ENCODE measurements around the gene CLCN3.
"Not testable (repeated sequence)": the region's sequence is repeated elsewhere in the genome, so short reads cannot be mapped to it uniquely, and the experiment has no call there.

CLCN3 gene

DNA sequence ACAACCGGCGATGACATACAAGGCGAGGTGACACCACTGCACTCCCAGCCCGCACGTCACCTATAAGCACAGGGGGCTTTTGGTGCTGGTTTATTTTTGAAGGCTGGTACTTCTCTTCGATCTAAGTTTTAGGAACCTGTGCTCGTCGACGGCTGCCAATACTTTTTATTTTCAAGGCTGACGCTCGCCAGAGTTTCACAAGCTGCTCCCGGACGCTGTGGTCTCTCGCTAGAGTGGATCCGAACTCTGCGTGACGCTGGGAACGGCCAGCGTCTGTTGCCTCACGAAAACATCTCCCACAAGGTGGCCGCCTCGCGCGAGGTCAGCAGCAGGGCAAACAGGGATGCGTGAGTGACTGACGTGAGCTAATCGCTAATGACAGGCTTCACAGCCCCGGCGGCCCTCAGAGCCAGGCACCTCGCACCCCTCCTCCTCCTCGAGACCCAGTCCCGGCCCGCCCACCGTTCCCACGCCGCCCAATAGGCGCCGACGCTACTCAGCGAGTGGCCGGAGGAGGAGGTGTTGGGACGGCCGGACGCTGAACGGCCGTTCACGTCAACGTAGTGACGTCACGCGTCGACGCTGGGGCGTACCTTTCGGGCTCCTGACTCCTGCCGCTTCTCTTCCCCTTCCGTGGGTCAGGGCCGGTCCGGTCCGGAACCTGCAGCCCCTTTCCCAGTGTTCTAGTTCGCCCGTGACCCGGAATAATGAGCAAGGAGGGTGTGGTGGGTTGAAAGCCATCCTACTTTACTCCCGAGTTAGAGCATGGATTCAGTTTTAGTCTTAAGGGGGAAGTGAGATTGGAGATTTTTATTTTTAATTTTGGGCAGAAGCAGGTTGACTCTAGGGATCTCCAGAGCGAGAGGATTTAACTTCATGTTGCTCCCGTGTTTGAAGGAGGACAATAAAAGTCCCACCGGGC is at the start of gene CLCN3:
TSS of gene CLCN3 (plus strand) at position 621 of the 922 bp plus-strand sequence. CDS start 15,351 bp downstream, outside the sequence.
- peak; percentile 90 for DNase-seq

DNA sequence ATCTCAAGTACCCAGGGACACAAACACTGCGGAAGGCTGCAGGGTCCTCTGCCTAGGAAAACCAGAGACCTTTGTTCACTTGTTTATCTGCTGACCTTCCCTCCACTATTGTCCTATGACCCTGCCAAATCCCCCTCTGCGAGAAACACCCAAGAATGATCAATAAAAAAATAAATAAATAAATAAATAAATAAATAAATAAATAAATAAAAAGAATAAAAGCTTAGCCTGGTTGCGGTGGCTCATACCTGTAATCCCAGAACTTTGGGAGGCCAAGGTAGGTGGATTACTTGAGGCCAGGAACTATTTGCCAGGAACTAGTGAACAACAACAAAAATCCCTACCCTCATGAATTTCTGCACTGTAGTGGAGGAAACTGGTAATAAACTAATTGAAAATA is 49.4 kb upstream of the CLCN3 start:
- not testable (repeated sequence) for DNase-seq

DNA sequence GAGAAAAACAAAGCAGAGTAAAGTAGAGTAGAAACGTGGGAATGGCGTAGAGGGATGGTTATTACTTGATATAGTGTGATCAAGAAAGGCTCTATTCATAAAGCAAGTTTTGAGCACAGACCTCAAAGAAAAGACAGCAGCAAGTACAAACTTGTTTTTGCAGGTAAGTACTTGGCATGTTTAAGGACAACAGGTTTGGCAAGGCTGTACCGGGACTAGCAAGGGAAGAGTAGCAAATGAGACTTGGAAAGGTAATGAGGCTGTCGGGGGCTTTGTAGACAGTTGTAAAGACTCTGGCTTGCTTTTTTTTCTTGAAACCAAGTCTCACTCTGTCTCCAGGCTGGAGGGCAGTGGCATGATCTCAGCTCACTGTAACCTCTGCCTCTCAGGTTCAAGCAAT is 48.9 kb upstream of the CLCN3 start:
- no peak for DNase-seq

DNA sequence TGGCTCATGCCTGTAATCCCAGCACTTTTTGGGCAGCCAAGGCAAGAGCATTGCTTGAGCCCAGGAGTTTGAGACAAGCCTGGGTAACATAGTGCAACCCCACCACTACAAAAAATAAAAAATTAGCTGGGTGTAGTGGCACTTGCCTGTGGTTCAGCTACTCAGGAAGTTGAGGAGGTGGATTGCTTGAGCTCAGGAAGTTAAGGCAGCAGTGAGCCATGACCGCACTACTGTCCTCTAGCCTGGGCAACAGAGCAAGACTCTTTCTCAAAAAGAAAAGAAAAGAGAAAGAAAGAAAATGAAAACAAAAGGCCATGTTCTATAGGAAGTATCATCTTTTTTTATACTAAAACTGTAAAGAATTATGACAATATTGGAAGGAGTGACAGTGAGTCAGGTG is 46.5 kb upstream of the CLCN3 start:
- no peak for DNase-seq

DNA sequence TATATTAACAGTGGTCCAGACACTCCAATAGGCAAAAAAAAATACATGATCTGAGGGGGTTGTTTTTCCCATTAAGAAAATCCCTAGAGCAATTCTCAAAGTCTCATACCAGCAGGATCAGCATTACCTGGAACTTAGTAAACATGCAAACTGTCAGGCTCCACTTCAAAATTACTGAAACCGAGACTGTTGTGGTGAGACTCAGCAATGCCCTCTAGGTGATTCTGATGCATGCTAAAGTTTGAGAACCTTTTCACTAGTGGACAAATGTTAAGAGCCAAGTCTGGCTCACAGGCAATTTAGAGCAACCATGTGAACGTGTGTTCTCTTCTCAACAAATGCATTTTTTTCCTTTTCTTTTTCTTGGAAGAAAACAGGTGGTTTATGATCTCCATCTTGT is 38.2 kb upstream of the CLCN3 start:
- DNase-seq = no peak

DNA sequence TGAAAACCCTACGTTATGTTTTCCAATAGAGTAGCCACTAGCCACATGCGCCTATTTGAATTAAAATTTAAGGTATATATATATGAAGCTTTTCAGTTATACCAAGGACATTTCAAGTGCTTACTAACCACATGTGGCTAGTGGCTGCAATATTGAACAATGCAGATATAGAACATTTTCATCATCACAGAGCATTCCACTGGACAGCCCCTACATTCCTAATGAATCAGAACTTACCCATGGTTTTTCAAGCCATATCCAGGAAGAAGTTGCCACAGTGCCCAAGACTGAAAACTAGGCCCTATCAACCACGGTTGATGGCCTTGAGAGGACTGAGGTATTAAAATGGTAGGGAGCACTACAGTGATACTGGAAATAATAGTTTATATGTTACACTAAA is 37.7 kb upstream of the CLCN3 start:
- no peak for DNase-seq

DNA sequence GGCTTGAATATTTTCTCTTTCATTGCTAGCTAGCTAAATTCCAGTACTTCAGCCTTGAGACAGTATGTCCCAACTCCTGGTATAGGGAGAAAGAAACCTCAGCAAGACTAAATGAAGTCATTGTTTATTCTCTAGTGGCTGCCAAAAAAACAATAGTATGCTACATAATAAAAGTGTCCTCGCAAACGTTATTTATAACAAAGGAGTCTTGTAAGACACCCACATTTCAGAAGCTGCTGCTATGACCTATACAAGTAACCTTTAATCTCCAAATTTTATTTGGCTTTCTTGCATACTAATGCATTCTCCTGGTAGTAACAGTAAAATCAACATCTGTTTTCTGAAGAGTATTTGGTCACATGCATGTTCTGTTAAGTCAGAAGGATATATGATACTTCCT is 36.8 kb upstream of the CLCN3 start:
- no peak for DNase-seq

DNA sequence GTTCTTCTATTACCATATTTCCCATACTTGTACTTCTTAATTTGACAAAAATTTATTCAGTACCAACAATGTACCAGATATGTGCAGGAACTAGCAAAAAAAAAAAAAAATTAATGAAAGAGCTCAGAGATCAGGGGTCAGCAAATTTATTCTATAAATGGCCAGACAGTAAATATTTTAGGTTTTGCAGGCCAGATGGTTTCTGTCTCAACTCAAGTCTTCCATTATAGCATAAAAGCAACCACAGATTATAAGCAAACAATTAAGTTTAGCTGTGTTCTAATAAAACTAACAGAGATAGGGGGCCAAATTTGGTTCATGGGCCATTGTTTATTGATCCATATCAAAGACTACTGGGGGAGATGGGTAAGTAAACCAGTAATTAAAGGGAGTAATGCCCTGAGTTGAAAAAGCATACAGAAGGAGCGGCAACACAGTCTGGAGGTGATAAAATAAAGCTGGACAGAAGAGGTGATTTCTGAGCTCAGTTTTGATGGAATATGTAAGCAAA is 27.3 kb upstream of the CLCN3 start:
- DNase-seq = no peak

- no peak for DNase-seq
Observed at GRCh38 chr4:169594560-169595195, 25.7 kb upstream of the CLCN3 start.

DNA sequence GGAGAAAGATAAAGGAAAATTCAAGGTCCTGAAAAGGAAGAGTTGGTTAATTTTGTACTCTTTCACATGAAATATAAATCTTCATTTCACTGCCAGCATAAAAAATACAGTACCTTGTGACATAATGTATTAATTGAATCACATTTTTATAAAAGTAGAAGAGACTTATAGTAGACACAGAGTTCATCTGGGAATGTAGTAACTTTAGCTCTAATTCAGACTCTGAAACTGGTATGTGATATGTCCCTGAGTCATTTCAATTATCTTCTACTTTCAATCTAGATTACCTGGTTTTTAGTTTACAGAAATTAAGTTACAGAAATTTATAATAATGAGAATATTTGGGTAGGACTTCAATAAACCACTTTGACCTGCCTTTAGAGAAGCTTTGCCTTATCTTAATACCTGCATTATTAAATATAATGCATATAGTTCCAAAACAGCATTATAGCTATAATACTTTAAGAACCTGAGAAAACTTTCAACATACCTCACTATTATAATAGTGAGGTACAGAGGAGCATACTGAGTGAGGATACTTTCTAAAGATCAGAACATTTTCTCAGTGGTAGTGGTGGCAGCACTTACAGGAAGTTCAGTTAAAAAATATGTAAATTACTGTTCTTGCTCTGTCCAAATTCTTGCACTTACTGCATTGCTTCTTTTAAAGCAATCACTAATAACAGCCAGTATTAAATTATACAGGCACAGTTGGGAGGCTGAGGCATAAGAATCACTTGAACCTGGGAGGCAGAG is 19.2 kb upstream of the CLCN3 start:
- DNase-seq = no peak

DNA sequence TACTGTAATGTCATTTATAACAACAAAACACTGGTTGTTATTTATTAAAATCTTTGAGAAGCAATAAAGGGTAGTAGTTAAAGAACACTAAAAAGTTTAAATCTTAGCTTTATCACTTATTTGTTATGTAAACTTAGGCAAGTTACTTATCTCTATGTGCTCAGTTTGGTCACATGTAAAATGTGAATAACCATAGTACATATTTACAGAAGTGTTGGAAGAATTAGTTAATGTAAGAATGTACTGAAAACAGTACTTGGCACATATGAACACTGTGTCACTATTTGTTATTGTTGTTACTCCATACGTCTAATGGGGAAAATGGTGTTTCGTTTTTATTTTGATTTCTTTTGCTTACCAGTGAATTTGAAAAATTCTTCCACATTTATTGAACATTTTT is 17.1 kb upstream of the CLCN3 start:
- no peak for DNase-seq

- DNase-seq = no peak
Observed at GRCh38 chr4:169604131-169604900, 16.1 kb upstream of the CLCN3 start.

- no peak for DNase-seq
Observed at GRCh38 chr4:169604903-169605331, 15.5 kb upstream of the CLCN3 start.

- DNase-seq = no peak
Observed at GRCh38 chr4:169611157-169611556, 9.2 kb upstream of the CLCN3 start.

DNA sequence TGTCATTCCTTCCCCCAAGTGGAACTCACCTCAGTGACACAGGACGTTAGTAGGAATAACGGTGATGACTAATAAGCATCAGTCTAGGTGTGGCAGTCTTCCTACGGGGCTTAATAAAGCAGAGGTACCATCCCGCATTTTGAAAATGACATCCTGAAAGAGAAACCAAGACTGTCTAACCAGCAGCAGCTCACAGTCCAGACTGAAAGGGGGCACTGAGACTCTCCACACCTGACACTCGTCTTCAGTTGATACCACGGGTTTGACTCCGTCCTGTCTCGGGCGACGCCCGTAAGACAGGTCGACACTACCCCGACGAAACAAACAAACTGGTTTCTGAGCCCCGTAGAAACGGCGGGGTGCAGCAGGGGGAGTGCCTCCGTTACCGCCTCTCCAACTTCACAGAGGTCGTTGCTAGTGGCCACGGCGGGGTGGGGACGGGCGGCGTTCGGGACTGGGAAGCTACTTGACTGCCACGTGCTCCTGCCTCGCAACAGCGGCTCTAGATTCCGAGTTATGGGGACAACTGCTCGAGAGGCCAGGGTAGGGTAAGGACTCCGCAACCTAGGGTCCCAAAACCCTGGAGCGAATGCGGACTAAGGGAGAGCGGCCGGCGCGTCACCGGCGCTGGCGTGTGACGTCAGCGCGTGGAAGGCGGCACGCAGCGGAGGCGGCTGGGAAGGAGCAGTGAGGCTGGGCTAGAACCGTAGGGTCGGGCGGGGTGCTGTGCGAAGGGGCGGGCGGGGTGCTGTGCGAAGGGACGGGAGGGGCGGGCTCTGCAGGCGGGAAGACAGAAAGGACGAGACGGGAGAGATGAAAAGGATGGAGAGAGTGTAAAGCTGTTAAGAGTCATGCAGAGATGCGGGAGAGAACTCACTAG is 8.1 kb upstream of the CLCN3 start, which contains the start of gene NEK1:
TSS of gene NEK1 (minus strand) at position 593 of the 880 bp plus-strand sequence. CDS start 9,953 bp downstream, outside the sequence.
- DNase-seq = peak; percentile 77

GRCh38 chr4:169612871-169613859 is 7.2 kb upstream of the CLCN3 start:
- DNase-seq = peak; percentile 58

GRCh38 chr4:169615467-169616106 is 4.8 kb upstream of the CLCN3 start:
- DNase-seq = no peak

- DNase-seq = no peak
Observed at GRCh38 chr4:169616846-169617245, 3.5 kb upstream of the CLCN3 start.

- no peak for DNase-seq
Observed at GRCh38 chr4:169617306-169617705, 3.1 kb upstream of the CLCN3 start.

Measured in DMS 273 treated with DMSO at 0.1 percent for 48 hours (cell line).